DOHH2 (cell line): ENCODE results near the gene TTC19.

ENCODE experiments used
- EZH2phosphoT487 ChIP-seq: fragments of 200-600 bp; sonication (generic); IDR thresholded peaks from 2 replicates; pipeline ENCODE4 v1.6.1; 2017; ENCODE audit warnings: borderline replicate concordance, mild to moderate bottlenecking, antibody characterized with exemption, low read length, moderate library complexity, mixed read lengths
- TF ChIP-seq, protein P1 (sequence below): fragments of 200-600 bp; sonication (generic); IDR thresholded peaks from one replicate; pipeline ENCODE4 v1.5.1; 2014; ENCODE audit warnings: antibody characterized with exemption, mild to moderate bottlenecking, low read depth, low read length; ENCODE audit not compliant: poor library complexity, severe bottlenecking

DNA sequence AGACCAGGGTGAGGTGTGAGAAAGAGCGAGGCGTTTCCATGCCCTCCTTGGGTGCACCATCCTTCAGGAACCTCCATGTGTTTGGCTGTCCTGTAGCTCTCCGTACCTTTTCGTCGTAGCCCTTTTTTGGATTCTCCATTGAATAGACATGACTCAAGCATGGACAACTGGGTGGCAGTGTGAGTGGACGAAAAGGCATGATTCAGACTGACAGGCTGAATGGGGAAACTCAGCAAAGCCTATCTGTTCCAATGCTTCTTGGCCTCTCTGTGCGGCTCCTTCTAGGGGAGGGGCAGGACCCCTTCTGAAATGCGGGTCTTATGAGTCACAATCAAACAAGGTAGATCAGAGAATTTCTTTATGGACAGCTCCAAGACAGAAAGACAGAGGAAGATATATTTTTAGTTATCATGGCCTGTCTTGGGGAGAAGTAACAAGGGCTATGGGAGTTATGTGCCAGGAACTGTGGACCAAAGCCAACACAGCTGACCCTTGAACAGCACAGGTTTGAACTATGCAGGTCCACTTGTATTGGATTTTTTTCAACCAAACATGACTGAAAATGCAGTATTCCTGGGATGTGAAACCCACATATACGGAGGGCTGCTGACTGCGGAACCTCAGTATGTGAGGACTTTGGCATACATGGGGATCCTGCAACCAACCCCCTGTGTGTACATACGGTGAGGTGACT is 31.8 kb upstream of the TTC19 start:
- TF ChIP-seq, protein P1, sequence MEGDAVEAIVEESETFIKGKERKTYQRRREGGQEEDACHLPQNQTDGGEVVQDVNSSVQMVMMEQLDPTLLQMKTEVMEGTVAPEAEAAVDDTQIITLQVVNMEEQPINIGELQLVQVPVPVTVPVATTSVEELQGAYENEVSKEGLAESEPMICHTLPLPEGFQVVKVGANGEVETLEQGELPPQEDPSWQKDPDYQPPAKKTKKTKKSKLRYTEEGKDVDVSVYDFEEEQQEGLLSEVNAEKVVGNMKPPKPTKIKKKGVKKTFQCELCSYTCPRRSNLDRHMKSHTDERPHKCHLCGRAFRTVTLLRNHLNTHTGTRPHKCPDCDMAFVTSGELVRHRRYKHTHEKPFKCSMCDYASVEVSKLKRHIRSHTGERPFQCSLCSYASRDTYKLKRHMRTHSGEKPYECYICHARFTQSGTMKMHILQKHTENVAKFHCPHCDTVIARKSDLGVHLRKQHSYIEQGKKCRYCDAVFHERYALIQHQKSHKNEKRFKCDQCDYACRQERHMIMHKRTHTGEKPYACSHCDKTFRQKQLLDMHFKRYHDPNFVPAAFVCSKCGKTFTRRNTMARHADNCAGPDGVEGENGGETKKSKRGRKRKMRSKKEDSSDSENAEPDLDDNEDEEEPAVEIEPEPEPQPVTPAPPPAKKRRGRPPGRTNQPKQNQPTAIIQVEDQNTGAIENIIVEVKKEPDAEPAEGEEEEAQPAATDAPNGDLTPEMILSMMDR: no peak
- no peak for TF ChIP-seq EZH2phosphoT487
